Eye (tissue), 1 donor: ENCODE measurements around the gene UGT1A6.
"Not testable (repeated sequence)": the region's sequence is repeated elsewhere in the genome, so short reads cannot be mapped to it uniquely, and the experiment has no call there.

Source experiments
- DNase-seq: peaks from one replicate; pipeline ENCODE4 v3.0.0-alpha.2; 2015

Gene UGT1A6

DNA sequence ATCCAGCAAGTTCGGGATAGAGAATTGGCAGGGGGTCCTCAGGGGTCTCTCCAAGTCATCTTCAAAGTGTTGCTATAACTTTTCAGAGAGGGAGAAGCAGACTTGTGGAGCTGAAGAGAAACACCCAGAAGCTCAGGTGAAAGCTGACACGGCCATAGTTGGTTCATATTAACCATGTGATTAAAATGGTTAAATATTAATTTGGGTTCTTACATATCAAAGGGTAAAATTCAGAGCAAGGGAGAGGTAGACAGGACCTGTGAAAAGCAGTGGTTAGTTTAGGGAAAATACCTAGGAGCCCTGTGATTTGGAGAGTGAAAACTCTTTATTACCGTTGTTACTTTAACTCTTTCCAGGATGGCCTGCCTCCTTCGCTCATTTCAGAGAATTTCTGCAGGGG is at the start of gene UGT1A6:
Gene UGT1A6, plus strand, starts transcription at position 243 of the 400 bp plus-strand sequence. Its CDS starts 115 bp downstream, at position 358.
- DNase-seq, result no peak

DNA sequence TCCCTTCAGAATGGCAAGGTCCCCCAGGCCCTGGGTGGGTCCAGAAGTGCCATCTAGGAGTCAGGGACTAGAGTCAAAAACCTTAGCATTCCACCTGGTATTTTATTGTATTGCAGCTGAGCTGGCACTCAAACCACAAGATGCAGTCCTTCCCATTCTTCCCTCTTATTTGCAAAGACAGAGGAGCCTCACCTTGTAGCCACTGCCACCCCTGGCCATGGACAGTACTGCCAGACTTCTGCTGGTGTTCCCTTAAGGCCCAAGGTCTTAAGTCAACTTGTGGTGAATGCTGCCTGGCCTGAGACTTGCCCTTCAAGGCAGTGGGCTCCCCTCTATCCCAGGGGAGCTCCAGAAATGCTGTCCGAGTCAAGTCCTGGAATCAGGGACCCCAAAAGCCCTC is 49.6 kb upstream of the UGT1A6 start:
- DNase-seq, result no peak

DNA sequence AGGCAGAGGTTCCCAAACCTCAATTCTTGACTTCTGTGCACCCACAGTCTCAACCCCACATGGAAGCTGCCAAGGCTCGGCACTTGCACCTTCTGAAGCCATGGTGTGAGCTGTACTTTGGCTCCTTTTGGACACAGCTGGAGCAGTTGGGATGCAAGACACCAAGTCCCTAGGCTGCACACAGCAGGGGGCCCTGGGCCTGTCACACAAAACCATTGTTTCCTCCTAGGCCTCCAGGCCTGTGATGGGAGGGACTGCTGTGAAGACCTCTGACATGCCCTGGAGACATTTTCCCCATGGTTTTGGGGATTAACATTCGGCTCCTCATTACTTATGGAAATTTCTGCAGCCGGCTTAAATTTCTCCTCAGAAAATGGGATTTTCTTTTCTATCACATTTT is 46.7 kb upstream of the UGT1A6 start:
- DNase-seq, result not testable (repeated sequence)

DNA sequence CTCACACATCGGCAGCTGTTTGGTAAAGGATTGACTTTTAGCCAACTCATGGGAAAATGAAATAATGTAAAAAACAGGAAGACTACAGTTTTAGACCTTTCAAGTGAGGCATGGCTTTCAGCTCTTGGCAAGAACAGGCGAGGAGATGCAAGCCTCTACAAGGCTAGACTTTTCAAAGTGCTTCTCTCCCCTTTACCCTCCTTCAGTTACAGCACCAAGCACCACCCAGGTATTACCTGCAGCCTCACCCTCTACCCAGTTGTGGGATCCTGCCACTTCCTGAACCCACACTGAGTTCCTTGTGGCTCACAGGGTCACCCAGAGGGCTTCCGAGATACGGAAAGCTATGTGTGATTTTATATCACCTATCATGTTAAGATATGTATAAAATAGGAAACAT is 41.7 kb upstream of the UGT1A6 start:
- no peak for DNase-seq

DNA sequence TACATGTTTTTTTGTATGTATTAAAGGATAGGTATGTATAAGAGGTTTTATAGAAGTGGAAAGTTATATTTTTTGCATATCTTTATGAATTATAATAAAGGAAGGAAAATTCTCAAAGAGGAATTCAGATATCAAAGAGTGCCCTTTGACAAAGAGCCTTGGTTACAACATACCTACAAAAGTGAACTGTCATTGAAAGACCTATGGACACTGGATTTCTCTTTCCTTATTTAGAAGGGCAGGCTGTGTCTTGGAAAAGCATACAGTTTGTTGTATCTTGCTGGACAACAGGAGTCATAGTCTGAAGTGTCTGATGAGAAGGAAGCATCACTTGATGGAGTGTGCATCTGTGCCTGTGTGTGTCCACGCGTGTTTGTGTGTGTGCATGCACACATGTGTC is 41.3 kb upstream of the UGT1A6 start:
- DNase-seq, result no peak

DNA sequence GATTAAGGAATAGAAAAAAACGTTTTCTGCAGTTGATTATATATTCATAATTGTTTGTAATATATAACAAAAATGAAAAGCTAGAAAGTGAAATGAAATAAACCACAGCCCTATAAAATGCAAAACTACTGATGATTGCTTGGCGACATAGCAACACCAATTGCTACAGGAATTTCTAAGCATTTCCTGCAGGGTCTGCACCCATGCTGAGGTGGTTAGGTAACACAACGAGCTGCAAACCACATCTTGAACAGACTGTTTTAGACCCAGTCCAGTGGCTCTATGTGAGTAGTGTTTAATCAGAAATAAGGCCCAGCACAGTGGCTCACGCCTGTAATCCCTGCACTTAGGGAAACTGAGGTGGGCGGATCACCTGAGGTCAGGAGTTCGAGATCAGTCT is 38.2 kb upstream of the UGT1A6 start:
- DNase-seq, result no peak

DNA sequence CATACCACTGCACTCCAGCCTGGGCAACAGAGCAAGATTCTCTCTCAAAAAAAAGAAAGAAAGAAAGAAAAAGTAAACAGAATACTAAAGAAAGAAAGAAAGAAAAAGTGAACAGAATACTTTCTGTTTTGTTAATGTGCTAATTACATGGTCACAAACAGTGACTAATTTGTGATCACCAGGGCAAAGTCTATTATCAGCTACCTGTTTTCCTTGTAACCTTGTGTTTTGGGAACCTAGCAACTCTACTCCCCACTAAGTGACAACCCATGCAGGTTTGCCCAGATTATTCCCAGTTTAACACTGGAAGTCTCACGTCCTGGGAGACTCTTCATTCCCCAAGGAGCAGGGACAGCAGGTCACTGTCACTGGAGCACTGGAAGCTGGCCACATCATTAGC is 37.6 kb upstream of the UGT1A6 start:
- DNase-seq, result no peak

DNA sequence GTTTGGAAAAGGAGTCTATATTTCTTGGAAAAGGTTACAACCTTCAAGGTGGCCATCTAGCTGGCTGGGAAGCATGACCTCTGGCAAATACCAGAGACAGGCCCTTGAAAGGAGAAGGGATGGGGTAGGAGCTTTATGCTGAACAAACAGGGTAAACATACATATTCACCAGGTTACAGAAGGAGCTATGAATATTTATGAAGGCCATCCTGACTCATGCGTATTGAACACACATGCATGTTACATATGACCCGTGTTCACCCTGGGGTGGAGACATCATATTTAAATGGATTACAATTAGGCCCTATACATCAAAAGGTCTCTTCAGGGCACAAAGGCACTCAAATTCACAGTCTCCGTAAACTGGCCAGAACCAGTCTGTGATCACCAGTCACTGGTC is 36.7 kb upstream of the UGT1A6 start:
- DNase-seq, result not testable (repeated sequence)

DNA sequence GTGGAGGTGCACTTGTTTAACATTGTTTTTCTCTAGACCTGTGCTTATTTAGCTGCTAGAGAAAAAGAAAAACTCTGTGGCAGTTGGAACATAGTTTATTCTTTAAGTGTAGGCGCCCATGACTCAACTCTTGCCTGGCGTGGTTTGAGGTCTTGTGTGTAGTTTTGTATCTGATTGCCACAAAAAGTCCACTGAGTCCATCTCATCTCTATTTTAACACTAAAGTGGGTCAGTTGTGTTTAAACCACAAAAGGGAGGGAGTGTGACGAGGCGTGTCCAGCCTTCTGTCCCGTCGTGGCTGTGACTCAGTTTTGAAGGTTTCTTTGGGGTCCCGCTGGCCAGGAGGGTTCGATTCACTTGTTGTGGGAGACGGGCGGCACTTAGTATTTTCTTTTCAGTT is 36.2 kb upstream of the UGT1A6 start:
- no peak for DNase-seq

DNA sequence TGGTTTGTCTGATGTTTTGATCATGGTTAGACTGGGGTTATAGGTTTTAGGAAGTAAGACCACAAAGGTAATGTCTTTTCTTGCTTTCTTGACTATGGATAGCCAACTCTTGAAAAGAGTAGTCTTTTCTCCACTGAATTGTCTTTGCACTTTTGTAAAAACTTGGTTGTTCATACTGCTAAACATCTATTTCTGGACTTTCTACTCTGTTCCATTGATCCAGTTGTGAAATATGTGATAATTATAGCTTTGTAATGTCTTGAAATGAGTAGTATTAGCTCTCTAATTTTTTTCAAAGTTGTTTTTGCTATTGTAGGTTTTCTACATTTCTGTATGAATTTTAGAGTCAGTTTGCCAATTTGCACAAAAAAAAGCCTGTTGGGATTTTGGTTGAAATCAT is 34.1 kb upstream of the UGT1A6 start:
- no peak for DNase-seq

DNA sequence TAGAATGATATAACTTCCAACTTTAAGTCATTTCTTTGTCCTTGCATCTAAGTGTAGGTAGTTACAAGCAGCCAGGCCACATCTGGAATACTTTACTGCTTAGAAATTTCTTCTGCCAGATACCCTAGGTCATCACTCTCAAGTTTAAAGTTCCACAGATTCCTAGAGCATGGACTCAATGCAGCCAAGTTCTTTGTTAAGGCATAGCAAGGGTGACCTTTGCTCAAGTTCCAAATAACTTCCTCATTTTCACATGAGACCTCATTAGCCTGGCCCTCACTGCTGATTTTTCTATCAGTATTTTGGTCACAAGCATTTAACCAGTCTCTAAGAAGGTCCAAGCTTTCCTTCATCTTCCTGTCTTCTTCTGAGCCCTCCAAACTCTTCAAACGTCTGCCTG is 28.8 kb upstream of the UGT1A6 start:
- DNase-seq, result no peak

DNA sequence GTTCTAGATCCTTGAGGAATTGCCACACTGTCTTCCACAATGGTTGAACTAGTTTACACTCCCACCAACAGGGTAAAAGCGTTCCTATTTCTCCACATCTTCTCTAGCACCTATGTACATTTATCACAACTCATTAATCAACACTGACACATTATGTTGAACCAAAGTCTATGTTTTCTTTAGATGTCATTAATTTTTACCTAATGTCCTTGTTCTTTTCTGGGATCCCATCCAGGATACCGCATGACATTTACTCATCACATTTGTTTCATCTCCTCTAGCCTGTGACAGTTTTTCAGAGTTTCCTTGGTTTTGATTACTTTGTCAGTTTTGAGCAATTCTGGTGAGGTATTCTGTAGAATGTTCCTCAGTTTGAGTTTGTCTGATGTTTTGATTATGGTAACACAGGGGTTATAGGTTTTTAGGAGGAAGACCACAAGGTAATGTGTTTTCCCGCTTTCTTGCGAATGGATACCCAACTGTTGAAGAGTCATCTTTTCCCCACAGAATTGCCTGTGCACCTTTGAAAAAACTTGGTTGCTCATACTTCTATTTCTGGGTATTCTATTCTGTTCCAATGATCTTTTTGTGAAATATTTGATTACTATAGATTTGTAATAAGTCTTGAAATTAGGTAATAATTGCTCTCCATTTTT is 24.0 kb upstream of the UGT1A6 start:
- DNase-seq, result no peak

DNA sequence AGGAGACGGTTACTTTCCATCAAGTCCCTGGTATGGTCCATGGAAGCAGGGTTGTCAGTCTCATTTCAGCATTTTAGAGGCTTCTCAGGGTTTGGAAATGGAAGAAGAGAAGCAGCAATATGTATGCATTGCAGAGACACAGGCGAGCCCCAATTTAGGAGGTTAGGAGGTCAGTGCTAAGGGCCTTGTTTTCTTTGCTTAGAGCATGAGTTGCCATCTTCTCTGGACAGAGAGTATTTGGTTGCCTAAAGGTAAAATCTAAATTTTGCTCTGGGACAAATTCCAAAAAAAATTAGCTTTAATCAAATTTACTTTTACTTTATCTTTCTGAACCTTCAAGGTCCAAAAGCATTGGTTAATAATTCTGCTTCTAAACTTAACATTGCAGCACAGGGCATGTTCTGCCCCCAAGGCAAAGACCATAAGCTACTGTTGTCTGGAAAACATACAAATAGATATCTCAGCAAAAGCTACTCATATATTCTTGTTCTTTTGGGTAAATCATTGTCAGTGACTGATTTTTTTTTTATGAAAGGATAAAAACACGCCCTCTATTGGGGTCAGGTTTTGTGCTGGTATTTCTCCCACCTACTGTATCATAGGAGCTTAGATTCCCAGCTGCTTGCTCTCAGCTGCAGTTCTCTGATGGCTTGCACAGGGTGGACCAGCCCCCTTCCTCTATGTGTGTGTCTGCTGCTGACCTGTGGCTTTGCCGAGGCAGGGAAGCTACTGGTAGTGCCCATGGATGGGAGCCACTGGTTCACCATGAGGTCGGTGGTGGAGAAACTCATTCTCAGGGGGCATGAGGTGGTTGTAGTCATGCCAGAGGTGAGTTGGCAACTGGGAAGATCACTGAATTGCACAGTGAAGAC is 21.2 kb upstream of the UGT1A6 start, which contains the start of gene UGT1A9:
Gene UGT1A9, plus strand, starts transcription at position 609 of the 872 bp plus-strand sequence. Its CDS starts 37 bp downstream, at position 646.
- no peak for DNase-seq

DNA sequence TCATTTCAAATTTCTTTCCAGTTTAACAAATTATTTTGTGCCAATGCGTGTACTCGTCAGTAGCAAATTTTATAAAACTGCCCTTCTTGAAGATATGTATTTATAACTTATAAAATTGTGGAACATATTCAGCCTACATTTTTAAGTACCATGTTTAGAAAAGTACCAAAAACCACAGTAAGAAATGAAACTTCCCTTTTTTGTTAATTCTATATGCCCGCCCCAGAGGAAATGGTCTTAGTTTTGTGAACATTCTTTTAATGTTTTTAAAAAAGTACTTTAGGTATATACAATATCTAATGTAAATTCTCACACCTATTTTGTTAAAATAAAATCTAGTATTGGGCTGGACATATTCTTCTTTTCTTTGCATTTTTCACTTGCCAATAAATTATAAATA is 19.8 kb upstream of the UGT1A6 start:
- no peak for DNase-seq

DNA sequence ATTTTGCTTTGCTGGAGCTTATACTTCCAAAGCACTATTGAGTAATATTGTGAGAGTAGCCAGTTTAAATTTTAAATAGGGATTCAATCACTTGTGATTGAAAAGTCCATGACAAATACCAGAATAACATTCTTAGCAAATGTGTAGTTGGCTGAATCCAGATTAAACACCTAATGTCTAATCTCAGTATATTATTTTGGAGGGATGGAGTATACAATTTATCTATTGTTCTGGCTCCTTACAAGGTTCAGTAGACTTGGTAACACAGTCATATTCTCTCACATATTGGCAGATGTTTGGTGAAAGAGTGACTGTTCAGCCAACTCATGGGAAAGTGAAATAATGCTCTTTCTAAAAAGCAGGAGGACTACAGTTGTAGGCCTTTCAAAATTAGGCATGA is 18.8 kb upstream of the UGT1A6 start:
- DNase-seq, result no peak

DNA sequence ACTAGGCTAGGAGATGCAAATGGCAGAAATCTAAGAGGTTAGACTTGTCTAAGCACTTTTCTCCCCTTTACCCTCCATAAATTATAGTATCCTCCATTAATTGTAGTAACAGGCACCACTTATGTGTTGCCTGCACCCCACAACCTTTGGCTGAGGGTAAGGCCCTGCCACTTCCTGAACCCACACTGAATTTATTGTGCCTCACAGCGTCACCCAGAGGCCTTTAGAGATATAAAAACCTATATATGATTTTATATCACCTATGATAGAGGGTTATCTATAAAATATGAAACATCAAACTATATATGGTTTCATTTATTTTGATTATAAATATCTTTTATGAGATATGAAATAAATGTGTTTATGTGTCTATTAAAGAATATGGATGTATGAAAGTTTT is 18.4 kb upstream of the UGT1A6 start:
- DNase-seq, result no peak

DNA sequence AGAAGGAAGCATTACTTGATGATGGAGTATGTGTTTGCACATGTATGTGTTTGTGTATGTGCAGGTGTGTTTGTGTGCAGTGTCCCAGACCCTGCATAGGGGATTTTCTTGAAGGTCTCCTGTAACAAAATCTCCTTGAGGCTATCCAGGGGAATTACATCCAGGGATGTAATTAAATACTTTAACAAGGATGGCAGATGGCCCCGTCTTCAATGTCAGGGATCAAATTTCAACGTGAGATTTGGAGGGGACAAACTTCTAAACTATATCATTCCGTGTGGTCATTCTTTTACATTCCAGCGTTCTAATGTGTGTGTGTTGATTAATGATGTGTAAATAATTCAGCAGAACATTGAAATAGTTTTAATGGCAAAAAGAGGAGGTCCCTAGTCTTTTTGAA is 17.7 kb upstream of the UGT1A6 start:
- no peak for DNase-seq

DNA sequence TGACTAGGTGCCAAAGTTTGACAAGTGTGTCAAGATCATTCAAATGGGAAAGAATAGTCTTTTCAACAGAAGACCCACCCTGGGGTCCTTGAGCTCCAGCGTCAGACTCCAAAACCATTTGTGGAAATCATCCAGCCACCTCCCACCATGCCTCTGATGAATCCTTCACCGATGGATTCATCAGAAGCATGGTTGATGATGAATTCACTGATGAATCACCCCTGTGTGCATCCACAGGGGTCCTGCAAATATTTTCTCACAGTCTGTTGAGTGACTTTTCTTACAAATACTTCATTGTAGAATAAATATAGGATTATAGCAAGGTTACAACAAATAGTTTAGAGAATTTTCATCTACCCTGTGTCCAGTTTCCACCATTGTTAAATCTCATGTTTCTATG is 16.6 kb upstream of the UGT1A6 start:
- no peak for DNase-seq

DNA sequence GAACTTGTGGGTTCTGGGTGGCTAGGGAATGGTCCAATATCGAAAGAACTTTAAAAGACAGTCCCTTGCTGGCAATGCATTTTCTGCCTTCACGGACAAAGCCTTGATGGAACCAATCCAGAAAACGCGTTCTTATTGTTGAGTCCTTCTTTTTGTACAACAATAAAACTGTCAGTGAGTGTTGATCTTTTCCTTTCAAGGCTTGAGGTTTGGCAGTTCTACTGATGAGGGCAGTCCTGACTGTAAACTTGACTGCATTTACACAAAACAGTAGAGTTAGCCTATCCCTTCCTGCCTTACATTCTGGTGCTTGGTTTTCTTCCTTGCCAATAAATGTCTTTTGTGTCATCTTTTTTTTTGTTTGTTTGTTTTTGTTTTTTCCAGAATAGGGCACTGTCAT is 13.5 kb upstream of the UGT1A6 start:
- DNase-seq, result no peak

DNA sequence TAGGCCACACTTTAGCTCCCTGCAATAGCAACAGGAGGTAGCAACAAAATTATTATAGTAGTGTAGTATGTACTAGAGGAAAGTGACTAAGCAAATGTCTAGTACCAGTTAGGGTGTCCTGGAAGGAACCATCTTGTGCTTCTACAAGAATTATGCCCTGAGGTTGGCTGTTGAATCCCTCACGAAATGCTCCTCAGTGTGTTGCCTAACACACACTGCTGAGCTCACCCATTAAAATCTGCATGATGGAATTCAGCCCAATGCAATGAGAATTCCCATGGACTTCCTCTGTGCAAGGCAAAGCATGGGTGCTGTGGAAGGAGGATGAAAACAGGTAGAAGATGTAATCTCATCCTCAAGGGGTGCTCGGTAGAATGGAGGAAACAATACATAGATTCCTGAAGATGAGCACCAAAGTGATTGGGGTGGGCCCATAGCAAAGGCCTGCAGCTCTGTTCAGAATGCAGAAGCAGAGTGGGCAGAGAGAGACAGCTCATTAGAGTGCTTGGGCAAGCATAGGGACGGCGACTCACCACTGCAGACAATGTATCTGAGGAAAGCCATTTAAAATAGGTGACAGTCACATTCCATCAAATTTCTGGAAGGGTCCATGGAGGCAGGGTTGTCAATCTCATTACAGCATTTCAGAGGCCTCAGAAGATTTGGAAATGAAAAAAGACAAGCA is 12.2 kb upstream of the UGT1A6 start:
- DNase-seq, result no peak

DNA sequence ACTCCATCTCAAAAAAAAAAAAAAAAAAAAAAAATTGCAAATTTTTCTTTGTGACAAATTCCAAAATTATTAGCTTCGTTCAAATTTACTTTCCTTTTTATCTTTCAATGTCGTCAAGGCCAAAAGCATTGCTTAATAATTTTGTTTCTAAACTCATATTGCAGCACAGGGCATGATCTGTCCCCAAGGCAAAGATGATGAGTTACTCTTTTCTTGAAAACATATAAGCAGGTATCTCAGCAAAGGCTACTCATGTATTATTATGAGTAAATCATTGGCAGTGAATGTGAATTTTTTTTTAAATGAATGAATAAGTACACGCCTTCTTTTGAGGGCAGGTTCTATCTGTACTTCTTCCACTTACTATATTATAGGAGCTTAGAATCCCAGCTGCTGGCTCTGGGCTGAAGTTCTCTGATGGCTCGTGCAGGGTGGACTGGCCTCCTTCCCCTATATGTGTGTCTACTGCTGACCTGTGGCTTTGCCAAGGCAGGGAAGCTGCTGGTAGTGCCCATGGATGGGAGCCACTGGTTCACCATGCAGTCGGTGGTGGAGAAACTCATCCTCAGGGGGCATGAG is 11.1 kb upstream of the UGT1A6 start, which contains the start of gene UGT1A7:
Gene UGT1A7, plus strand, starts transcription at position 381 of the 579 bp plus-strand sequence. Its CDS starts 37 bp downstream, at position 418.
- DNase-seq, result no peak

DNA sequence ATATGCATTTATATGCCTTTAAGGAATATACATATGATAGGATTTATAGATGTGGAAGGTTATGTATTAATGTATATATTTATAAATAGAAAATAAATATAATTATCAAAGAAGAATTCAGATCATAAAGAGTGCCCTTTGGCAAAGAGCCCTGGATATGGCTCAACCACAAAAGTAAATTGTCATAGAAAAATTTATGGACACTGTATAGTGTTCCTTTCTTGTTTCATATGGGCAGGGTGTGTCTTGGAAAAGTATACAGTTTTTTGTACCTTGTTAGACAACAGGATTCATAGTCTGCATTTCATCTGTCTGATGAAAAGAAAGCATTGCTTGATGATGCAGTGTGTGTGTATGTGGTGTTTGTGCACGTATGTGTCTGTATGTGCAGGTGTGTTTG is 8.1 kb upstream of the UGT1A6 start:
- DNase-seq, result no peak

DNA sequence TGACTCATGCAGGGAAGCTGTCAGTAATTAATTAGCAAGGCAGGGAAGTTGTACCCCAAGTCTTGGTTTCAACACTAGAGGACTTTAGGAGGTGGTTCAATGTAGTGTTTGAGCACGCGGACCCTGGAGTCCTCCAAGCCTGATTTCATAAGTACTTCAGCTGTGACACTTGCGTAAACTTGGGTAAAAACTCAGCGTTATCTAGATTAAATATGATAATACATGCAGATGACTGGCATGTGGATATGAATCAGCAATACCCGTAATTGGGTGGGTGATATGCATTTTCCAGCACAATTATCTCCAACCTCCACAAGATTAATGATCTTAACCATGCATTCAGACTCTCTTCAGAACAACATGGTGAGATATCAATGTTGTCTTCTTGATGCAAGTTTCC is 5.8 kb upstream of the UGT1A6 start:
- no peak for DNase-seq
